A549 treated with Mapracorat at 1 μM for 4 hours (cell line): Measurements from ENCODE around the gene RAB19. TPM values are rescaled to one million over a fixed set of nuclear protein-coding genes. Genes with fewer than 3 reads are reported as not detected.

Experiments
- total RNA-seq: library from RNA; stranded (reverse); fragments of 200-300 nt; extraction: Qiagen RNA extraction; gene quantifications from 5 replicates; pipeline ENCODE4 v1.2.3, GENCODE V29; 2022

Gene RAB19, protein sequence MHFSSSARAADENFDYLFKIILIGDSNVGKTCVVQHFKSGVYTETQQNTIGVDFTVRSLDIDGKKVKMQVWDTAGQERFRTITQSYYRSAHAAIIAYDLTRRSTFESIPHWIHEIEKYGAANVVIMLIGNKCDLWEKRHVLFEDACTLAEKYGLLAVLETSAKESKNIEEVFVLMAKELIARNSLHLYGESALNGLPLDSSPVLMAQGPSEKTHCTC
- total RNA-seq, result not detected in 5 replicates

DNA sequence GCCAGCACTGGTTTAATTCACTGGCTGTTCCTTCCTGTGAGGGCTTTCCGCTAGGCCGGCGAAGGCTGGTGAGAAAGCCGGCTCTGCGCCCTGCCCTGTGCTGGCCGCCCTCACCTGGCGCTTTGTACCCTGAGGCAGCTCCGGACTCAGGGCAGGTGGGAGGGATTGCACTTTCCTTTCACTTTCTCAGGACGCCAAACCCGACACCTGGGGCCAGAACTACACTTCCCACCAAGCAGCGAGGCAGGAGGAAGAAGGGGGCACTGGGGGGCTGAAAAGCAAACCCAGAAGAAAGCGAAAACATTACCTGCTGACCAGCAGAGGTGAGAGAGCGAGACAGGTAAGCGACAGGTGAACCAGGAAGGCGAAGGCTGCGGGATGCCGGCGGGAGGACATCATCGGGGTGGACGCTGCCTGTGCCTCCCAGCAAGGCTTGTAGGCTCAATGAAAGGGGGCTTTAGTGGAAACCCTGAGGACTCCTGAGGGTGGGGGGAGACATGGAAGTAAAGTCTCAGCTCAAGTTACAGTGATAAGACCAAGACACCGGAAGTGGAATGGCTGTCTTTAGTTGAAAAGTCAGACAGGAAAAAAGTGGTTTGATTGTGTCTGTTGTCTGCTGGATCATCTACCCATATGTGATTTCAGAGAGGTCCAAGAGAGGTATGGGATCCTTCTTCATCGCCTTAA, at the start of gene RAB19:
Gene RAB19, plus strand, starts transcription at position 181 of the 687 bp plus-strand sequence. CDS start 3,589 bp downstream, outside the sequence.

DNA sequence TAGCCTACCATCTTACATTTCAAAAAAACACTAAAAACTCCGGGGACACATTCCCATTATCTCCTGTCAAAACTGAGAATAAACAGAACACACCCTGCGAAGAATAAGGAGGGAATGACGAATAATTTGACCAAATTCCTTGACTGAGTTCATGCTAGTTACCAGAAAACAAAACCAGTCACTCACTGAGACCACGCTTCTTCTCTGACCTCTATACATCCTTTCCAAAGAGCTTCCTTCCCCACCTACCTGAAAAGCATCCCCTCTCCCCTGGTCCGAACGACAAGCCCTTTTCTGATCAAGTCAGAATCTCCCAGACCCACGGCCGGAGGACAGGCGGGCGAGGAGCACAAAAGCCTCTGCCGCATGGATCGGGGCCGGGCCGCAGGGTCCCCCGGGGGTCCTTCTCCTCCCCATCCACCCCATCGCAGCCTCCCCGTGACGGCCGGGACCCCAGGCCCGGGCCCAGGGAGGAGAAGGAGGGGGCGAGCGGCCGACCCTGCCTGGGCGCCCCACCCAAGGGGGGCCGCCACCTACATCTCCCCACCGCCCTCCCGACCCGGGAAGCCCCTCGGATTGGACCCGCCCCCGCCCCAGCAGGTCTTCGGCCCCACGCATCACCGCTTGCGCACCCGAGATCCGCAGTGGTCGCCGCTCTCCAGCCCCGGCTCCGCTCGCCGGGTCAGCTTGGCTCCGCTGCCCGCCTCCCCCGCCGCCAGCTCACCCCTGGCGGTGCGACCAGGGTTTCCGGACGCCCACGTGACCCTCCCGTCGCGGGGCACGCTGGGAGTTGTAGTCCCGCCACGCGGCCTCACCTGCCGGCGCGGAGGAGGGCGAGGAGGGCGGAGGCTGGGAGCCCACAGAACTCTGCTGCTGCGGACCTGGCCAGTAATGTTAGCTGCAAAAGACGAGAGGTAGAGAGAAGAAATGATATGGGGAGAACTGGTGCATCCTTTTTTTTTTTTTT, 5.8 kb upstream of the RAB19 start, which contains the start of gene SLC37A3:
Gene SLC37A3, minus strand, starts transcription at position 747 of the 967 bp plus-strand sequence. CDS start 16,004 bp downstream, outside the sequence.

Other genes with a start within 250 kb of the RAB19 start
- gene KDM7A, start 227.1 kb upstream of the RAB19 start, total RNA-seq, result 1.7 to 3.4 TPM (median 2.2 TPM) in 5 replicates
- gene SLC37A3, start 5.5 kb upstream of the RAB19 start, total RNA-seq, result 25.1 to 34.0 TPM (median 27.9 TPM) in 5 replicates
- 52.8 to 68.6 TPM (median 54.0 TPM) in 5 replicates for gene MKRN1, start 75.4 kb downstream of the RAB19 start, total RNA-seq
- gene DENND2A, start 236.8 kb downstream of the RAB19 start, total RNA-seq, result 0.41 to 1.0 TPM (median 0.55 TPM) in 5 replicates